HG02571 (cell line): ENCODE measurements around the gene HSF2BP.
"Not testable (repeated sequence)": the region's sequence is repeated elsewhere in the genome, so short reads cannot be mapped to it uniquely, and the experiment has no call there.

Experiments
- ATAC-seq: cut with Tn5 transposase; IDR thresholded peaks from one replicate; pipeline ENCODE4 v1.9.1; 2021; ENCODE audit warnings: mild to moderate bottlenecking, moderate library complexity; ENCODE audit not compliant: unreplicated experiment

HSF2BP gene

GRCh38 chr21:43479197-43479596 lies 180.1 kb downstream of the HSF2BP start:
- ATAC-seq: not testable (repeated sequence)
